ENCODE data around the gene PROCA1.
"Not testable (repeated sequence)": the region's sequence is repeated elsewhere in the genome, so short reads cannot be mapped to it uniquely, and the experiment has no call there.

PROCA1 gene

DNA sequence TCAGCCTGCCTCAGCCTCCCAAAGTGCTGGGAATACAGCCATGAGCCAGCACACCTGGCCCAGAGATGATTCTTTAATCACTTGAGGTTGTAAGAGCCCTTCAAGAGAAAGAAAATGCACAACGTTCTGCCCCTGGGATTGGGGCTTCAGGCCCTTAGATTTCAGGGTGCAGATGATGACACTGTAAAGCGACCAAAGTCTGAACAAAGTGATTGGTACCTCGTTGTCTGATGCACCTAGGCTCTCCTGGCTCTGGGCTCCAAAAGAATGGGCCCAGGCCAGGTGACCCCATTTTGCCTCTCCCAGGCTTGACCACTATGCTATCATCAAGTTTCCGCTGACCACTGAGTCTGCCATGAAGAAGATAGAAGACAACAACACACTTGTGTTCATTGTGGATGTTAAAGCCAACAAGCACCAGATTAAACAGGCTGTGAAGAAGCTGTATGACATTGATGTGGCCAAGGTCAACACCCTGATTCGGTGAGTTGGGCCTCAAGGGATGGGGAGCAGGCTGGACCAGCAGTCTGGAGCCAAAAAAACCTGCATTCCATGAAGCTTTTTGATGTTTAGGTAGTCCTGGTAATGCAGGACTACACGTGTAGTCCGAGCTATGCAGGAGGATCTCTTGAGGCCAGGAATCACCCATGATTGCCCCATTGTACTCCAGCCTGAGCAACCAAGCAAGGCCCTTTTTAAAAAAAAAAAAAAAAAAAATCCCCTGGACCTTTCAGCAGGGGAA lies 10.9 kb upstream of the PROCA1 start:
- Mint-ChIP-seq H3K27ac (peak overlapping the region; percentile 100), H3K36me3 (peaks cover 83% of the 10 kb centered on the region), H3K4me1 (peaks cover 75% of the 10 kb centered on the region), H3K4me3 (peak overlapping the region; percentile 99), H3K9me3 (no peaks in the 10 kb centered on the region)
- no peak for DNase-seq (ENCODE audit: low spot score in 2 of 2)
- no peak for ATAC-seq

DNA sequence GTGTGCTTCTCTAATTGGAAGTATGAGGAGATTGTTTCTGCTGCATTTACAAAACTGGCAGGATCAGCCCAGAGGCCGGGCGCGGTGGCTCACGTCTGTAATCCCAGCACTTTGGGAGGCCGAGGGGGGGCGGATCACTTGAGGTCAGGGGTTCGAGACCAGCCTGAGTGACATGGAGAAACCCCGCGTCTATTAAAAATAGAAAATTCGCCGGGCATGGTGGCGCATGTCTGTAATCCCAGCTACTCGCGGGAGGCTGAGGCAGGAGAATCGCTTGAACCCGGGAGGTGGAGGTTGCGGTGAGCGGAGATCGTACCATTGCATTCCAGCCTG lies 9.3 kb upstream of the PROCA1 start:
- not testable (repeated sequence) for H3K9me3 Mint-ChIP-seq; DNase-seq (ENCODE audit: low spot score in 2 of 2); ATAC-seq
- Mint-ChIP-seq H3K4me3 (peak overlapping the region; percentile 99), H3K27ac (peak overlapping the region; percentile 100), H3K4me1 (peaks cover 63% of the 10 kb centered on the region), H3K36me3 (peaks cover 67% of the 10 kb centered on the region)

DNA sequence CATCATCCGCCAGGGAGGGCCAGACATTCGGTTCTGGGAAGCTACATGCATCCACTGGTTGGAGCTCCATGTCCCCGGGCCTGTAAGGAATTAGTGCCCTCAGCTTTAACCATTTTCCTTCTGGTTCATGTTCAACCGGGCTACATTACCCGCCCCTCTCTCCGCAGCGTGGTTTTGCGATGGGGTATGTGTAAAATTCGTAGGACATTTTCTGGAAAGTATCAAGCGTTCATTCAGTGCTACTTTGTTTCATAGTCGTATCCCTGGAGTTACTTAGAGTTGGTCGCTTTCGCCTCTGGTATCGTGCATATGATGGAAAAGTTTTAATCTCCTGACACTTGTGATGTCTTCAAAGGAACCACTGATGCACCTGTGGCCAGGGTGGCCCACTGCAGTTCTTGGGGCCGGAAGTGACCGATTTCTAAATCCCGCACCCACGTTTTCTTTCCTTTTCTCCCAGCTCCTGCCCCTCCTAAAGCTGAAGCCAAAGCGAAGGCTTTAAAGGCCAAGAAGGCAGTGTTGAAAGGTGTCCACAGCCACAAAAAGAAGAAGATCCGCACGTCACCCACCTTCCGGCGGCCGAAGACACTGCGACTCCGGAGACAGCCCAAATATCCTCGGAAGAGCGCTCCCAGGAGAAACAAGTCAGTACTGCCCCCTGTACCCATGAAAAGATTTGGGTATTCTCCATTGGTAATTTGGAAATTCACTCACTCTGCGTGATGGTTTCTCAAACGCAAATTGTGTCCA lies 8.7 kb upstream of the PROCA1 start:
- ATAC-seq (no peak), DNase-seq (ENCODE audit: low spot score in 2 of 2) (peak in 1 of 2 donors; percentile 67)
- H3K4me1 Mint-ChIP-seq = peaks cover 59% of the 10 kb centered on the region
- peaks cover 62% of the 10 kb centered on the region for H3K36me3 Mint-ChIP-seq
- H3K9me3 Mint-ChIP-seq = no peaks in the 10 kb centered on the region
- H3K27ac Mint-ChIP-seq = peak overlapping the region; percentile 100
- H3K4me3 Mint-ChIP-seq = peak overlapping the region; percentile 99

DNA sequence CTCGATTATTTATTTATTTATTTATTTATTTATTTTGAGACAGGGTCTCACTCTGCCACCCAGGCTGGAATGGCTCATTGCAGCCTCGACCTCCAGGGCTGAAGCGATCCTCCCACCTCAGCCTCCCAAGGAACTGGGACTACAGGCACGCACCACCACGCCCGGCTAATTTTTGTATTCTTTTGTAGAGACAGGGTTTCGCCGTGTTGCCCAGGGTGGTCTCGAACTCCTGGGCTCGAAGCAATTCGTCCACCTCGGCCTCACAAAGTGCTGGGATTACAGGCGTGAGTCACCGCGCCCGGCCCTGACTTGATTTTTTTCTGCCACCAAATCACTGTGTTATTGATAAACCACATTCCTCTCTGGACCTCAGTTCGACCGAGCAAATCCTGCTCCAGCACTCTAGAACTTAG lies 7.3 kb upstream of the PROCA1 start:
- Mint-ChIP-seq H3K36me3 (peaks cover 48% of the 10 kb centered on the region), H3K4me1 (peaks cover 45% of the 10 kb centered on the region), H3K27ac (peak overlapping the region; percentile 100), H3K9me3 (no peaks in the 10 kb centered on the region), H3K4me3 (peak overlapping the region; percentile 99)
- ATAC-seq (no peak), DNase-seq (ENCODE audit: low spot score in 2 of 2) (no peak)

DNA sequence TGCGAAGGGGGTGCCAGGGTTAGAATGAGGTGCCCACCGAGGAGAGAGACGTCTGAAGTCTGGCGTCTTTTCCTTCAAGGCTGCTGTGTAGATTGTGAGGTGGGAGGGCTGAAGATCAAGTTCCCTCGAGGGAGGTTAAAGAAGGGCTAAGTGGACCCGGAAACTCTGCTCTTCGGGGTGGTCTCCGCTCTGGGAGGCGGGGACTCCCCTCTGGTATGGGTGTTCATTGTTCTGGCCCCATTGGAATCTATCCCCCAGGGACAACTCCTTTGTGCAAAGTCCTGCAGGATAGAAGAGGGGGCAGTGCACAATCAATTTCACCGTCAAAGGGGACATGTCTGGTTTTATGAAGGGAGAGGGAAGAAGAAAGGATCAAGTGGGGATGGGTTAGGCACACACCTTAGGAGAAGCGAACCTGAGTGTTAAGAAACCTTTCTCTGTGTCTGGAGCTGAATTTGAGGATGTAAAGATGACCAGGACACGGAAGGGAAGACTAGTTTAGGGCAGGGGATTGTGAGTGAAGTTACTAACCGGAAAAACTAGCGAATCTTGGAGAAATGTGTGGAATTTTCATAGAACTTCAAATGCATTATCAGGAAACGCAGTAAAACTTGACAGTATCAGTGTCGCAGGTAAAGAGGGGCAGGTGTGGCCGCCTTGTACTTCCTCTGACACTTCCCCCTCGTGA lies 6.8 kb upstream of the PROCA1 start:
- Mint-ChIP-seq H3K4me1 (peaks cover 40% of the 10 kb centered on the region), H3K4me3 (peak overlapping the region; percentile 99), H3K36me3 (peaks cover 42% of the 10 kb centered on the region), H3K27ac (no peak overlapping the region), H3K9me3 (no peaks in the 10 kb centered on the region)
- ATAC-seq (no peak), DNase-seq (ENCODE audit: low spot score in 2 of 2) (no peak)

DNA sequence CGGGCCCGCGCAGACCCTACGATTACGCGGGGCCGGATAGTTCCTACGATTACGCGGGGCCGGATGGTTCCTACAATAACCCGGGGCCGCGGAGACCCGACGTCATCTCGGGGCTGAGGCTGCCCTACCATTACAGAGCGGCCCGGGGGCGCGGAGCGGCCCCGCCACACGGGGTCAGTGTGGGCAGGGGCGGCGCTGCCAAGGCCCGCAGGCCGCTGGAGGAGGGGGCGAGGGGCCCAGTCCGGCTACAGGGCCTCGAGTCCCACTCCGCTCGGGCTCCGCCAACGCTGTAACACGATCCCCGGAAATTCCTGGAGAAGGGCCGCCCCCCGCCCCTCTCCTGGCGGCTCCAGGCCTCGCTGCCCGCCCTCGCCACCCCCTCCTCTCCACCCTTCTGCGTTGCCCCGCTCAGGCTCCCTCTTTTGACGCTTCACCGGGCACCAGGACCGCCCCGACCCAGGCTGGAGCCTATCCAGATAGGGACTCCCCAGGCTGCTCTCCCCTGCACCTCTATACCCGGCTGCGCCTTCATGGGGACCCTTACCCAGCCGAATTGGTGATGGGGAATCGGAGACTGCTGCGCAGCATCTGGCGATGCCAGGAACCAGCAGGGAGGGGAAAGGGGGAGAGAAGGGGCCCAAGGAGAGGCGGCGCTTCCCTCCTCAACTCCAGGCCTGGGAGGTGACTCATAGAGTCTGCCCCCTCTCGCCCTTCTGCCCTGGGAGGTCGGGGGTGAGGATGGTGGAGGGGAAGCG lies 6.1 kb upstream of the PROCA1 start, which contains the start of gene RAB34:
Gene RAB34 (minus strand): TSS at position 291 of the 755 bp plus-strand sequence. CDS start 602 bp downstream, outside the sequence.
- H3K27ac Mint-ChIP-seq = no peak within 1 kb of the TSS
- H3K4me1 Mint-ChIP-seq = peaks cover 34% of the 10 kb centered on the region
- DNase-seq (ENCODE audit: low spot score in 2 of 2) (no peak), ATAC-seq (no peak)
- peaks cover 35% of the 10 kb centered on the region for H3K36me3 Mint-ChIP-seq
- peak within 1 kb of the TSS; percentile 99 for H3K4me3 Mint-ChIP-seq
- no peaks in the 10 kb centered on the region for H3K9me3 Mint-ChIP-seq

DNA sequence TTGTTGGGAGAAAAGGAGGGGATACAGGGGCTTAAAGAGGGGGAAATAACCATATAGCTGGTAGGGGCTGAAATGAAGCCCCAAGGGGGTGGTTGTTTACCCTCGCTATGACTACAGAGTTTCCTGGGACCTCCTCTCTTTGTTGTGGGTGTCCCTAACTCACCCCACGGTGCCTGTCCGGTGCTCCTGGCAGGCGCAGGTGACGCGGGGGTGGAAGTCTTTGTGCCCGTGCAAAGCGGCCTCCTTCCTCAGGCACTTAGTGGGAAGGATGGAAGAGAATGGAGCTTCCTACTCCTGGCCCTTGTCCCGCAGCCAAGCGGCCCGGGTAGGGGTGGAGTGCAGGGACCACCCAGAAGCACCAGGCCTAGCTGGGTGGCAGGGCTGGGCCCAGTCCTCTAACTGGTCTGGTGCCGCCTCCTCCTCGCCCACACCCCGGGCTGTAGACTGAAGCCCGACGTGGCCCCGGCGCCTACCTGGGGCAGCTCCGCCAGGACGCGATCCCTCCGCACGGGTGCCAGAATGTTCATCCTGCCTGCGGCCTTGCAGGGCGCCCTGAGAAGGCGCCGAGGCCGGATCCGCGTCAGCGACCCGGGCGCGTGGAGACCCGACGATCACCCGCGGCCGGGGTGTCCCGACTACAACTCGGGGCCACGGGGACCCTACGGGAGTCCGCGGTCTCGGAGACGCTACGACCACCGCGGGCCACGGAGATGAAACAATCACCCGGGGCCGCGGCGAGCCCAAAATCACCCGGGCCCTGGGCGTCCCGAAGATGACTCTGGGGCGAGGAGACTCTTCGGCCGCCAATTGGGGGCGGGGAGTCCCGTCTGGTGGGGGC lies 5.3 kb upstream of the PROCA1 start:
- Mint-ChIP-seq H3K9me3 (no peaks in the 10 kb centered on the region), H3K4me1 (peaks cover 35% of the 10 kb centered on the region), H3K36me3 (peaks cover 27% of the 10 kb centered on the region), H3K4me3 (no peak overlapping the region), H3K27ac (no peak overlapping the region)
- ATAC-seq = no peak
- DNase-seq (ENCODE audit: low spot score in 2 of 2) = no peak

DNA sequence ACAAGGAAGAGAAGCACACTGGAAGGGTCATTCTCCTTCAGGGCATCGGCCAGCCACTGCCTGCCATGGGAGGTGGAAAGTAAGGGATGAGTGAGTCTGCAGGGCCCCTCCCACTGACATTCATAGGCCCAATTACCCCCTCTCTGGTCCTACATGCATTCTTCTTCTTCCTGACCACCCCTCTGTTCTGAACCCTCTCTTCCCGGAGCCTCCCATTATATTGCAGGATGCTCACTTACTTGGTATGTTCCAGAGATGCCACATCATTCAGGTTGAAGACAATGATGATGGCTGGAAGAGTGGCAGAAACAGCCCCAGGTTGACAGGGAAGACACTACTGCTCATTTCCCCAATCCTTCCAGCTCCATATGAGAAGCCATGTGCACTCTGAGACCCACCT lies 3.5 kb upstream of the PROCA1 start:
- ATAC-seq (no peak), DNase-seq (ENCODE audit: low spot score in 2 of 2) (no peak)
- Mint-ChIP-seq H3K27ac (no peak overlapping the region), H3K9me3 (no peaks in the 10 kb centered on the region), H3K36me3 (peaks cover 10% of the 10 kb centered on the region), H3K4me3 (no peak overlapping the region), H3K4me1 (peaks cover 36% of the 10 kb centered on the region)

DNA sequence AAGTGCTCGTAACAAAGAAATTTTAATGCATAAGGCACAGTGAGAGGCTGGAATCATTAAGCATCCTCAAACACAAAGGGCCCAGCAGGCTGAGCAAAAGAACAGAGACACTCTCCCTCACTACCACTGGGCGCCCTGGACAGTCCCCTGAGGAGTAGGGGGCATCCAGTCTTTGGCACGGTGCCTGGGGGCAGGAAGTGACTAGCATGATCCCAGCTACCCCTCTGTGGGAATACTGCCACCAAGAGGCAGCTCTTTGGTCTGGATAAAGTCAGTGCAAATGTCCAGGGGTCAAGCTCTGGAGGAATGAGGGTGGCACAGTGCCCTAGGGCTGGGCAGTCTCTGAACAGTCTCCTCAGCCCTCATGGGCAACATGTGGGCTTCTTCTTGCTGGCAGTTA lies 2.6 kb upstream of the PROCA1 start:
- no peak for DNase-seq (ENCODE audit: low spot score in 2 of 2)
- Mint-ChIP-seq H3K36me3 (peaks cover under 1% of the 10 kb centered on the region), H3K4me1 (peaks cover 28% of the 10 kb centered on the region), H3K27ac (no peak overlapping the region), H3K4me3 (no peak overlapping the region), H3K9me3 (no peaks in the 10 kb centered on the region)
- ATAC-seq = no peak

DNA sequence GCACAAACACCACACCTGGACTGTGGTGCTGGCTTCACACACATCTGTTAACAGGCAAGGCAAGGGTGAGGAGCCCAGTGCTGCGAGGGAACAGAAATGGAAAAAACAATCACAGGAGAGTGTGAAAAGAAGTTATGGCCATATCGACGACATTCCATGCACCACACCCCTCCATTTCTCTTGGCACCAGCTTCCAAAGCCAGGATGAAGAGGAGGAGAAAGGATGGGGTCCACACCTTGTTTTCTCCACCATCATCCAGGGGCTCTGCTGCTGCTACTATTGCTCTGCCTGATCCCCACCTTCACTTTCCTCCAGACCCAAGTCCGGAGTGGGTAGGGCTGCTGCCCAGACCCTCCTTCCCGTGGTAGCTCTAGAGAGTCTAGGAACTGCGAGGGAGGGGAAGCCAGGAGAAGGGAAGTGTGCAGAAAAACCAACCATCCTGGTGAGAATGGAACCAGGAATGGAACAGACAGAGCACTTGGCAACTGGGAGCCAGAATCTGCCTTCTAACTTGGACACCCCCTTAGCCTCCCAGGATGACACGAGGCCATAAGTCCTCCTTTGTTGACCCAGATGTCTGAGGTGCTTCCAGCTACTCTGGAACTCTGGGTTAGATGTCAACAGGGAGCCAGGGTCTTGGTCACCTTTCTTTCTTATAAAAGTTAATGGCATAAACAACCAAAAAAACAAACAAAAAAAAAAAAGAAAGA lies 1.2 kb upstream of the PROCA1 start:
- DNase-seq (ENCODE audit: low spot score in 2 of 2) (no peak), ATAC-seq (no peak)
- no peaks in the 10 kb centered on the region for H3K36me3 Mint-ChIP-seq
- H3K9me3 Mint-ChIP-seq = no peaks in the 10 kb centered on the region
- H3K4me1 Mint-ChIP-seq = peaks cover 16% of the 10 kb centered on the region
- H3K27ac Mint-ChIP-seq = peak overlapping the region; percentile 94
- H3K4me3 Mint-ChIP-seq = peak overlapping the region; percentile 86

DNA sequence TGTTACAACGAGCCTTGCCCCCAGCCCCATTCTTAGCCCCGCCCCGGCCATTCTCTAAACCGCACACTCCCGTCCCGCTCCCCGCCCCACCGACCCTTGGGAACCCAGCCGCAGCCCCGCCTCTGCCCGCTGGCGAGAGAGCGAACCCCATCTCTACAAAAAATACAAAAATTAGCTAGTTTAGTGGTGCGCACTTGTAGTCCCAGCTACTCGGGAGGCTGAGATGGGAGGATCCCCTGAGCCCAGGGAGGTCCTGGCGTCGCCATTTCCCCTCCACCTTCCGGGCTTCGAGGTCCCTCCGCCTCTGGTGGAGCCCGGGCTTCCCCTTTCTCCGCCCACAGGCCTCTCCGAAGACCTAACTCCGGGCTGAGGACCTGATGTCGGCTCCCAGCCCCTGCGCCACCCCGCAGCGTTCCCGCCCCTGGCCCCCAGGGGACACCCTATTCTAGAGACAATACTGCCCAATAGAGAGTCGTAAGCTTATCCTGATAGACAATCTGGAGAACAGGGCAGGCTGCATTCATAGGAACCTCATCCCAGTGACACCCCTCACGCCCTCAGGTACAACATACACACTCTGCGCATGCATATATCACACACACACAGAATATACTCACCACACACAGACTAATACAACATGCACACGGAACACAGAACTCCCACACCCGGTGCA lies 480 bp upstream of the PROCA1 start:
- Mint-ChIP-seq H3K9me3 (no peaks in the 10 kb centered on the region), H3K4me3 (peak overlapping the region; percentile 86), H3K36me3 (no peaks in the 10 kb centered on the region), H3K4me1 (peaks cover 15% of the 10 kb centered on the region), H3K27ac (peak overlapping the region; percentile 94)
- ATAC-seq (peak; percentile 62), DNase-seq (ENCODE audit: low spot score in 2 of 2) (peak; percentile 47 to 80)

DNA sequence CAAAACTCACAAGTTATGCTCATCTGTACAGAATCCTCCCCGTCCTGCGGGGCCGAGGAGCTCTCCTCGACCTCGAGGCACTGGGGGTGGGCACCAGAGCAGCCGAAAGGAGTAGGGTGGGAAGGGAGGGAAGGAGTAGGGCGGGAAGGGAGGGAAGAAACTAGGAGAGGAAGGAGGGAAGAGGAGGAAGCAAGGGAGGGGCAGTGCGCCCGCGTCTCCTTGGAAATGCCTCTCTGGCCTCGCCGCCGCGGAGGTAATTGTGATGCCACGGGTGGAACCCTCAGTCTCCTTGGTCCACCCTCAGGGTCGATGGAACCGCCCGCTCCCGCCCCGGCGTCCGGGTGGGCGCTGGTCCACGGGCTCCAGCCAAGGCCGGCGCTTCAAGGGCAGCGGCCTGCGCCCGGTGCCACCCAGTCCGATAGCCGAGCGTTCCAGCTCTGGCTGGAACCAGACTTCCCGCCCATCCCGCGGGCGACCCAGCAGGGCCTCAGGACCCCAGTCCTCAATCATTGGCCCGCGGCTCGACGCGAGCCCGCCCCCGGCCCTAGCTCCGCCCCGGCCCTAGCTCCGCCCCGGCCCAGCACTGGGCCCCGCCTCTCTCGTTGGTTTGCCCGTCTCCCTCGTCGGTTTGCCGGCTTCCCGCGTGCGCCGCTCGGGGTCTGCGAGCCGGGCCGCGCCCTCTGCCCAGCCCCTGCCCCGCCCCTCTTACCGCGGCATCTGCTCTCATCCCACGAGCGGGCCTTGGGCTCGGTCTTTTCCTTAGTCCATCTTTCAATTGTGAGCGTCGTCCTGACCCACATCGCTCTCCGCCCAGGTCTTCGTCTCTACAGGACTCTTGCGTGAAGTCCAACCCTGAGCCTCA lies 596 bp downstream of the PROCA1 start:
- H3K27ac Mint-ChIP-seq = peak overlapping the region; percentile 94
- peaks cover 15% of the 10 kb centered on the region for H3K4me1 Mint-ChIP-seq
- no peaks in the 10 kb centered on the region for H3K9me3 Mint-ChIP-seq
- DNase-seq (ENCODE audit: low spot score in 2 of 2) = peak; percentile 87 to 97
- no peaks in the 10 kb centered on the region for H3K36me3 Mint-ChIP-seq
- ATAC-seq = peak; percentile 90
- H3K4me3 Mint-ChIP-seq = peak overlapping the region; percentile 86

DNA sequence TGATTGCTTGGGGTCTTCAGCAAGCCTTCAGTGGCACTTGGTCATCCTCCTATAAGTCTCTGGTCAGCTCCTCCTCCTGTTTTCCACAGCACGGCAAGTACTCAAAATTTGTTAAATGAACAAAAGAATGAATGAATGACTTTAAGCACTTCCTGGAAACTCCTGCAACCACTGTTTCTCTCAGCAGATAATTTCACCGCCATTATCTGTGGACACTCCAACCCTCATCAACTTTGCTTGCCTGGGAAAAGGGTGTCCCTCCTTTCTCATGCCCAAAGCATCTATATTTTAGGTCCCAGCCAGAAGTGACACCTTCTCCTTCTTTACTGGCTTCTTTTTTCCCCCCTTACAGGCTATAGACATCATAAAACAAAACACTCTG lies 4.4 kb downstream of the PROCA1 start:
- ATAC-seq = no peak
- Mint-ChIP-seq H3K4me1 (peaks cover 19% of the 10 kb centered on the region), H3K27ac (no peak overlapping the region), H3K4me3 (no peak overlapping the region), H3K9me3 (no peaks in the 10 kb centered on the region), H3K36me3 (peaks cover 18% of the 10 kb centered on the region)
- DNase-seq (ENCODE audit: low spot score in 2 of 2) = no peak

Data from stimulated activated effector memory CD8-positive, alpha-beta T cell treated with anti-CD3 and anti-CD28 coated beads, Interleukin-12 subunit alpha, Interleukin-12 subunit beta, amount 100 ng/mL, for 72 hours (primary cell).